Measurements from ENCODE around the gene ZC3H8. TPM values are rescaled to one million over a fixed set of nuclear protein-coding genes. Genes with fewer than 3 reads are reported as not detected.

Gene ZC3H8
- total RNA-seq, 1 donor from 2014 or later: 23.7 TPM

GRCh38 chr2:112164876-112165275, 90.0 kb downstream of the ZC3H8 start:
- H3K9me3 Mint-ChIP-seq (ENCODE audit: low read depth): no peaks in the 10 kb centered on the region
- peaks cover 4% of the 10 kb centered on the region for H3K36me3 Mint-ChIP-seq (ENCODE audit: insufficient read depth)
- peaks cover 5% of the 10 kb centered on the region for H3K4me1 Mint-ChIP-seq (ENCODE audit: low read depth)
- DNase-seq (ENCODE audit: low spot score, unreplicated experiment): no peak
- H3K27me3 Mint-ChIP-seq: no peaks in the 10 kb centered on the region
- H3K4me3 Mint-ChIP-seq (ENCODE audit: low read depth): no peak overlapping the region
- H3K27ac Mint-ChIP-seq: no peak overlapping the region
- no peak for TF ChIP-seq CTCF (IDR thresholded peaks at IDR 0.05; ENCODE audit: unreplicated experiment)

GRCh38 chr2:112163541-112163981, 91.3 kb downstream of the ZC3H8 start:
- peaks cover 2% of the 10 kb centered on the region for H3K36me3 Mint-ChIP-seq (ENCODE audit: insufficient read depth)
- TF ChIP-seq CTCF (IDR thresholded peaks at IDR 0.05; ENCODE audit: unreplicated experiment): no peak
- no peak overlapping the region for H3K27ac Mint-ChIP-seq
- H3K9me3 Mint-ChIP-seq (ENCODE audit: low read depth): no peaks in the 10 kb centered on the region
- no peak for DNase-seq (ENCODE audit: low spot score, unreplicated experiment)
- H3K4me1 Mint-ChIP-seq (ENCODE audit: low read depth): peaks cover 5% of the 10 kb centered on the region
- H3K27me3 Mint-ChIP-seq: no peaks in the 10 kb centered on the region
- no peak overlapping the region for H3K4me3 Mint-ChIP-seq (ENCODE audit: low read depth)

- H3K9me3 Mint-ChIP-seq (ENCODE audit: low read depth): no peaks in the 10 kb centered on the region
- DNase-seq (ENCODE audit: low spot score, unreplicated experiment): no peak
- peaks cover 5% of the 10 kb centered on the region for H3K4me1 Mint-ChIP-seq (ENCODE audit: low read depth)
- H3K4me3 Mint-ChIP-seq (ENCODE audit: low read depth): no peak overlapping the region
- no peaks in the 10 kb centered on the region for H3K27me3 Mint-ChIP-seq
- H3K27ac Mint-ChIP-seq: no peak overlapping the region
- H3K36me3 Mint-ChIP-seq (ENCODE audit: insufficient read depth): peaks cover 2% of the 10 kb centered on the region
- TF ChIP-seq CTCF (IDR thresholded peaks at IDR 0.05; ENCODE audit: unreplicated experiment): no peak
Measured at GRCh38 chr2:112162956-112163355, 91.9 kb downstream of the ZC3H8 start.

- Mint-ChIP-seq H3K9me3 (ENCODE audit: low read depth) (no peaks in the 10 kb centered on the region), H3K36me3 (ENCODE audit: insufficient read depth) (peaks cover 2% of the 10 kb centered on the region), H3K27me3 (no peaks in the 10 kb centered on the region), H3K4me3 (ENCODE audit: low read depth) (no peak overlapping the region), H3K27ac (no peak overlapping the region), H3K4me1 (ENCODE audit: low read depth) (peaks cover 5% of the 10 kb centered on the region)
- TF ChIP-seq CTCF (IDR thresholded peaks at IDR 0.05; ENCODE audit: unreplicated experiment): no peak
- DNase-seq (ENCODE audit: low spot score, unreplicated experiment): no peak
Measured at GRCh38 chr2:112162341-112162740, 92.5 kb downstream of the ZC3H8 start.

Other genes with a start within 250 kb of the ZC3H8 start
- 15.4 and 15.9 TPM in 2 replicates for gene TMEM87B, start 199.8 kb downstream of the ZC3H8 start, total RNA-seq
- gene FBLN7, start 116.7 kb downstream of the ZC3H8 start, total RNA-seq: 9.3 and 13.3 TPM in 2 replicates
- gene ZC3H6, start 20.6 kb upstream of the ZC3H8 start, total RNA-seq: 7.3 and 7.8 TPM in 2 replicates
- 11.3 and 13.3 TPM in 2 replicates for gene RGPD8, start 178.6 kb upstream of the ZC3H8 start, total RNA-seq
- 35.9 and 37.0 TPM in 2 replicates for gene TTL, start 227.1 kb upstream of the ZC3H8 start, total RNA-seq

Data from progenitor cell of endocrine pancreas (in vitro differentiated cells).